Measurements from ENCODE around the gene PIP4K2A.

The PIP4K2A gene

DNA sequence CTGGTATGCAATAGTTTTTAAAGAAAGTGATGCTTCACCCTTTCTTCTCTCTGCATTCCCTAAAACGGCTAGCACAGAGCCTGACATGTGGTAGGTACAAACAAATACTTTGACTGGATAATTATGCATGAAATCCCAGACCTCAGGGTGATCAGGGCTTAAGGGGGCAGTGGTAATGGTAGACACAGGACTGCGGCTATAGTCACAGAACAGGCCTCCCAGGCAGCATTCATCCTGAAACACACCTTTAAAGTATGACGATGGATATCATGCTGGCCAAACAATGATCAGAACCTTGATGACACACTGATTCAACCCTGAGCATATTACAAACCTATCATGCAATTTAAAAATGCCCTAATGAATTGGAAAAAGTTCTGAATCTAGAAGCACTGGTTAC lies 110.8 kb downstream of the PIP4K2A start:
- no peak for DNase-seq (ENCODE audit: low read depth in 4 of 4, low spot score in 1 of 4)

DNA sequence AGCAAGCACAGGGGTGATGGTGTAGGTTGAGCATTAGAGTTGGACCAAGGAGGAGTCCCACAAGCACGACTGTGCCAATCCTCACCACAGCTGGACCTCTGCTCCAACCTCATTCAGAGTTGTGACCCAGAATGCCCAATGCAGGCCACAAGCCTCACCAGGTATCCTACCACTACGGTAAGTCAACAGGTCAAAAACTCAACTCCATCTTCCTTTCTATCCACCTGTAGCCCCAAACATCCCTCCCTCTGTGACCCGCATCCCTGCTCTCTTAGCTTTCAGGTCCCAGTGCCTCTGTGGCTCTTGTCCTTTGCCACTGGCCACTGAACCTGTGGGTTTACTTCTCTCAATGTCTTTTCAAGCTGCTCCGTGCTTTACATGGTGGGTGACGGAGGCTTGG lies 112.8 kb downstream of the PIP4K2A start:
- DNase-seq (ENCODE audit: low read depth in 4 of 4, low spot score in 1 of 4): no peak

DNA sequence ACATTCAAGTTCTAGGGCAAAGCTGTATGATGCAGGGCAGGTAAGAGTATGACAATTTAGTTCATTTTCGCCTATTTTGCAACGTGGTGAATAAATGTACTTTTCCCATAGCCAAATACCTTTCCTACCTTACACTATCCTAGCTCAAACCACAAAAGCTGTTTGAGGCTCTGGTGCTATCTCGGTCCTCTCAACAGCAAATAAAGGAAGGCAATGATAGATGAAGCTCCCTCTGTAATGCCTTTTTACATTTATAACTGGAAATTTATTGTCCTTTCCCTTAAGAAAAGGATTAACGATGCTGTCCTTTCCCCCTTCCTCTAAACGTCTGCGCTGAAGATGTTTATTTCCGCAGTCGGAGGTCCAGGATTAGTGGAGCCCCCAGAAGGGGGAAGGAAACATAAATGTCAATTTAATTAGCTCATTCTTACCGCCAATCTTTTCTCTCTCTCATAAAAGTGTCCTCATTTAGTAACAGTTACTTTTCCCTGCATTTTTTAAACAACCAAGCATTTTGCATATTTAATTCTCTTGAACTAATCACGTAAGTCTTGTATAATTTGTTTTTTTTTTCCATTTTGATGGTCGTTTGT lies 114.6 kb downstream of the PIP4K2A start:
- DNase-seq (ENCODE audit: low read depth in 4 of 4, low spot score in 1 of 4): no peak

DNA sequence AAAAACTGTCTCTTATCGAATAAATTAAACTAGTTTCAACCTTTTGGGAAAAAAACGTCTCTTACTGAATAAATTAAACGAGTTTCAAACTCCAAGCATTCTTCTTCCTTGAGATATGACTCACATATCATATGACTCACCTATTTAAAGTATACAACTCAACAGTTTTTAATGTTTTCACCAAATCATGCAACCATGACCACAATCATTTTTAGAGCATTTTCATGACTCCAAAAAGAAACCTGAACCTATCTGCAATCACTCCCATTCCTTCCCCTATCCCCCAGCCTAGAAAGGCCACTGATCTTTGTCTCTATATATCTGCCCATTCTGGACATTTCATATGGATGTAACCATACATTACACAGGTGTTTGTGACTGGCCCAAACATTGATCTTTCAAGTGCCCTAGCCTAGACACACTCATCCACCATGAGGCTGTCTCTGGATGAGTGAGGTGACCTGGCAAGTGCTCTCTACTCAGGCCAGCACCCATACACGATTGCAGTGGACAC lies 115.3 kb downstream of the PIP4K2A start:
- no peak for DNase-seq (ENCODE audit: low read depth in 4 of 4, low spot score in 1 of 4)

DNA sequence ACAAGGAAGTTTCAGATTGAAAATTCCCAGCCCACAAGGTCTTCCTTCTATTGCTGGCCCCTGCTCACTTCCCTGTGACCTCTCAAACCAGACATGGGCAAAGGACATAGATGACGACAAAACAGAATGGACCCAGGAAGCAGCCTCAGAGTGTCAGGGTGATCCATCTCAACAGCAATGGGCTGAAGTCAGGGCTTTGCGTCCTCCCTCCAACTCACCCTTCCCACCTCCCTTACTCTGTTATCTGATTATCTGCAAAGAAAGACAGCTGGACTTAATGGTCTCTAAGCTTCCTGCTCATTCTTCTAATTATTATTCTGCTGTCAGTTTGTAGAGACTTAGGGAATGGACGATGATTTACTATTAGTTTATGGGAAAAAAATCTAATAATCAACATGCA lies 115.9 kb downstream of the PIP4K2A start:
- DNase-seq (ENCODE audit: low read depth in 4 of 4, low spot score in 1 of 4): no peak

DNA sequence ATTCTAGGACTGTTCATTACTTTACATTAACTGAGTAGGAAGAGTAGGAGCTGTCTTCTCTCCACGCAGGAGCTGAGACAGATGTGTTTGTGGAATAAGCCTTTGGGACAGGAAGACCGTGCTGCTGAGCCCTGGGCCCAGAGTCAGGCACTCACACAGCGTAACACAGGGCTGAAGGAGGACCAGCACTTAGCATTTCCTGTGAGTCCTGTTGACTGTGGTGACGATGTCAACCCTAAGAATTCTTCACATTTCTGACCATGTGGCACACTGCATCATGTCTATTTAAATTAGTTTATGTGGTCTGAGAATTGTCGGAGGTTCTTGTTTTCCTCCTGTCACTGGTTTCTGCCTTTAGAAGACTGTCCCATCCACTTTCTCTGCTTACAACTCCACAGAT lies 117.2 kb downstream of the PIP4K2A start:
- DNase-seq (ENCODE audit: low read depth in 4 of 4, low spot score in 1 of 4): no peak

DNA sequence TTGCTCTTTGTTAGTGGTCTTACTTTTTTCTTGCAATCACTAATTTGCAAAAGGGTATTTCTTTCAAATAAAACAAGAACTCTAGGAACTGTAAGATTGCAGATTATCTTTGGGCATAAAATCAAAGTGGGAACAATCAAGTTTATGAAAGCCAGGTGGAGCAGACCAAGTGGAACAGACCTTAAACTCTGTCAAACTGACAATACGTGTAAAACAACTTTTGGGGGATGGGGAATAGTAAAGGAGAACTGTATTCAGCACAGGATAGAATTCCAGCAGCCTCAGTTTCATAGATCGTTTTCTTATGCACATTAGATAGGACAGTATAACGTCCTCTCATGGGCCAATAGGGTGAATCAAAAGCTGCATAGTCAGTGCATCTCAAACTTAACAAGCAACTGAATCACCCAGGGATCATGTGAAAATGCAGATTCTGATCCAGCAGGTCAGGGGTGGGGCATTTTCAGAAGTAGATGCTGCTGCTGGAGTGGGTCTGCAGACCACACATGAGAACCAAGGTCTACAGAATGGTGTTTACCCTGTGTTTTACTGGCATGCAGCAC lies 120.7 kb downstream of the PIP4K2A start:
- no peak for DNase-seq (ENCODE audit: low read depth in 4 of 4, low spot score in 1 of 4)

DNA sequence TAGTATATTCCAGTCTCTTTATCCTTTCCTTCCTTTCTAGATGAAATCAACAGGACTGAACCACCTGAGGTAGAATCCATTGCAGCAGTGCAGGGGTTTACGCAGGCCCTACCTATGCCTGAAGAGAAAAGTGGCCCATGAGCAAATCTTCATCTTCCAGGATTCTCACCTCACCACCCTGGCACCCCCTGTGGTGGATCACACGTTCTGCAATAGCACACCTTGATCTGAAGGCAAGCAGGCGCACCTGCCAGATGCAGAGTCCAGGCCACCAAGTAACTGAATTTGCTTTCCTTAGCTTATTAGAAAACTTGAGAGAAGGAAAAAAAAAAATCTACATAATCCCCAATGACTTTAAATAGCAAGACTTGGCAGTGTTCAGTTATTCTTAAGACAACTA lies 121.4 kb downstream of the PIP4K2A start:
- no peak for DNase-seq (ENCODE audit: low read depth in 4 of 4, low spot score in 1 of 4)

DNA sequence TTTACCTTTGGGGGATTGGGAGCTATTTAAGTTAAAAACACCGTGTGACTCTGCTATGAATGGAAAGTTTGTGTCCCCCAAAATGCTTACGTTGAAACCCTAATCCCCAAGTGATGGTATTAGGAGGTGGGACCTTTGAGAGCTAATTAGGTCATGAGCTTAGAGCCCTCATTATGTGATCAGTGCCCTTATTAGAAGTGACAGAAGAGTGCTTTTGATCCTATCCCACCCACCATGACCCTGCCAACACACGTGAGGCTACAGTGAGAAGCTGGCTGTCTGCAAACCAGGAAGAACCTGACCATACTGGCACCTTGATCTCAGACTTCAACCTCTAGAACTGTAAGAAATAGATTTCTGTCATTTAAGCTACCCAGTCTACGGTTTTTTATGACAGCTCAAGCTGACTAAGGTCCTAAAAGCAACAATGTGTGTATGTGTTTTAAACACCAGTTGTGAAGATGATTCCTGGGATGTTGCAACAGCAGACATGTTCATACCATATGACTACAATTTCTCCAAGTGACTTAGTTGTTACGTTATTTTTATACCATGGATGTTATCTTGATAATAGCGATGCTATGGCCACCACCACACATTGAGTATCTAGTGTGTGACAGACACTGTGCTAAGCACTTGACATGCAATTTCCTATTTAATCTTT lies 124.4 kb downstream of the PIP4K2A start:
- no peak for DNase-seq (ENCODE audit: low read depth in 4 of 4, low spot score in 1 of 4)

DNA sequence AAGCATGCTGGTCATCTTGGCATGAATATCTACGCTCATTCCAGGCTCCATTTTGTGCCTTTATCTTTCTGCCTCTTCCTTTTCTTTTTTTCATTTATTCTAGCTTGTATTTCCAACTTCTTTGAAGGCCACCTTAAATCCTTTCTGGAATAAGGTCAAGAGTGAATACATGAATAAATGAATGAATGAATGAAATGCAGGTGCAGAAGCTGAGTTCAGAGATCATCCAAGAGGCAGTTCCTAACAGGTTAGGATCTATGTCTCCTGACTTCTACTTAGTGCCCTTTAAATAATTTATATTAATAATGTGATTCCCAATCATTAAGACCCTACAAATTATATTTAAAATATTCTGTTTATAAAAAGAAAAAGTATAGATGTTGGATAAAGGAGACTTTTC lies 125.9 kb downstream of the PIP4K2A start:
- DNase-seq (ENCODE audit: low read depth in 4 of 4, low spot score in 1 of 4): no peak

DNA sequence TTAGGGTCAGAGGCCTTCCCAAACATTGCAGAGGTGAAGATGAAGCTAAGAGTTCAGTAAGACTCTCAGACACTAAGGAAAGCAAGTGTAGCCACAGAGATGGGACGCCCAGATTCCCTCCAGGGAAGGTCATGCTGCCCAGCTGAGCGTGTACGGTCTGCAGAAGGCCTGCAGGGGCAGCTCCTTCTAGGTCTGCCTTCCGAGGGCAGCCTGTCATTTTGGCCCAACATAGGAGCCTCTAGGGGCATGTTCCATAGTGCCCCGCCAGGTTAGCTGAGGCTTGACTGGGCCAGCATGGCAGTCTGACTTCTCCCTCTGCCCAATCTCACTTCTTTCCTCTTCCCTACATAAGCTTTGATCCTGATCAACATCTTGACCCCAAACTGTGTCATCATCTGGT lies 130.7 kb downstream of the PIP4K2A start:
- DNase-seq (ENCODE audit: low read depth in 4 of 4, low spot score in 1 of 4): no peak

DNA sequence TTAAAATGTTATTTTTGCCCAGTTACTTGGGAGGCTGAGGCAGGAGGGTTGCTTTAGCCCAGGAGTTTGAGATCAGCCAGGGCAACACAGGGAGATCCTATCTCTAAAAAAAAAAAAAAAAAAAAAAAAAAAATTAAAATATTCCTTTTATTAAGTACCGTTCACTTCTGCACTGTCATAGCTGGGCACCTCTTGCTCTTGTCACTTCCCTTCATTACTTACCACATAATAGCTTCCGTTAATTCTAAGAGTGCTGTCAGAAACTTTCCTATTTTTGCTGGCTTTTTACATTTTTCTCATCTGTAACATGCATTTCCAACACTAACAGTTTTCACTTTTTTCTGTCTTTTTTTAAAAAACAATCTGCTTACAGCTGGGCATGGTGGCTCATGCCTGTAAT lies 132.9 kb downstream of the PIP4K2A start:
- no peak for DNase-seq (ENCODE audit: low read depth in 4 of 4, low spot score in 1 of 4)

DNA sequence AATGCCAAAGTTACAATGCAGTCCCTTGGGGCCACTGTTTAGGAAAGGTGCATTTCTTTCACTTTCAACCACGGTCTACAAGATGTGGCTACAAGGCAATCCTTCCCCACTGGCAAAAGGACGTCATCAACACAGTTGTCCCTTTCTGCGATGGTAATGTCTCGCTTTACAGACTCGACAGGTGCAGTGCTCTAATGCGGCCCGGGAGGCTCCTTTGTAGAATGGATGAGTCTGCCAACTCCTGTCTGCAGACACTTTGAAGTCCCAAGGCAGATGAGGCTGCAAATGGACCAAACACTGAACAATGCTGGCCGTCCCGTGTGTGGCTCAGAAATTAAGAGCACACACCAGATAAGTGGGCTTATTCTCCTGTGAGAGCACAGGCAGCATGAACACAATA lies 133.7 kb downstream of the PIP4K2A start:
- no peak for DNase-seq (ENCODE audit: low read depth in 4 of 4, low spot score in 1 of 4)

DNA sequence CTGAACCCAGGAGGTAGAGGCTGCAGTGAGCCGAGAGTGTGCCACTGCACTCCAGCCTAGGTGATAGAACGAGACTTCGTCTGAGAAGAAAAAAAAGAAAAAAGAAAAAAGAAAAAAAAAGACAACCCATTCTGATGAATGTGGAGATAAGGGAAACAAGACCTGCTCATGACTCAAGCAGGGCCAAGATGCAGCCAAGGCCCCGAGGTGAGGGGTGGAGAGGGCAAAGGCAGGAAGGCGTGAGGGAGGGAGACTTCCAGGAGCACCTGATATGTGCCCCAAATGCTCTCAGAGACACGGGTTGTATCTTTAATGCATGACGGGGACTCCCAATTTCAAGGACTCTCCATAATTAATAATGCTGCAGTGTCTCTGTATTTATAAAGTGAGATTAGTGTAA lies 134.6 kb downstream of the PIP4K2A start:
- DNase-seq (ENCODE audit: low read depth in 4 of 4, low spot score in 1 of 4): no peak

DNA sequence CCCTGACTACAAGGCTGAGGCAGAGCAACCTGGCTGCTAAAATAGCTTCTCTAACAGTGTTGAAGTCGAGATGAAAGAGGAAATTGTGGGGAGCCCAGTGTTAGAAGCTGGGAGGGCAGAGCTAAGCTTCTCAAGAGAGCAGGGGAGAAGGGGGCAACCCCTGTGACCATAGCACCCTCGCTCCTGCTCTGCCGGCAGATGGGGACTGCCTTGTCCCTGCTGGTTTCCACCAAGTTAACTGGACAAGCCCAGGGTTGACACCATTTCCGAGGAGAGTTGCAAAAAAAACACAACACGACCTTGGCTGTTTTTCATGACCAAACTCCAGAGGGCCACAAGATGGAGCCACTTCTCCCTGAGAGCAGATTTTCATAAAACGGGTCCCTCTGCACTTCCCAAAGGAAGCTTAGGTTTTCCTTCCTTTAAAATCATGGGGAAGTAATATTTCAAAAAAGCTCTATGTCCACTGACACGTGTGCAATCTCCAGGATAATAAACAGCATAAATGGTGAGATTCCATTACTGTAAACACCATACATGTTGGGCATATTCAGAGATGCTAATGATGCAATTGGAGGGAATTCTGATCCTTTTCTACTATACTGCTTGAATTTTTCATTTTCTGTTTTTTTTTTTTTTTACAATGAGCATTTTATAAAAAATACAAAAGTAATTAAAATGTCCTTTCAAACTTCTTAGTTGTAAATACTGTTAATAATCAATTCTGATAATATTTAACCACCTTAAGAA lies 140.4 kb downstream of the PIP4K2A start:
- DNase-seq (ENCODE audit: low read depth in 4 of 4, low spot score in 1 of 4): no peak

DNA sequence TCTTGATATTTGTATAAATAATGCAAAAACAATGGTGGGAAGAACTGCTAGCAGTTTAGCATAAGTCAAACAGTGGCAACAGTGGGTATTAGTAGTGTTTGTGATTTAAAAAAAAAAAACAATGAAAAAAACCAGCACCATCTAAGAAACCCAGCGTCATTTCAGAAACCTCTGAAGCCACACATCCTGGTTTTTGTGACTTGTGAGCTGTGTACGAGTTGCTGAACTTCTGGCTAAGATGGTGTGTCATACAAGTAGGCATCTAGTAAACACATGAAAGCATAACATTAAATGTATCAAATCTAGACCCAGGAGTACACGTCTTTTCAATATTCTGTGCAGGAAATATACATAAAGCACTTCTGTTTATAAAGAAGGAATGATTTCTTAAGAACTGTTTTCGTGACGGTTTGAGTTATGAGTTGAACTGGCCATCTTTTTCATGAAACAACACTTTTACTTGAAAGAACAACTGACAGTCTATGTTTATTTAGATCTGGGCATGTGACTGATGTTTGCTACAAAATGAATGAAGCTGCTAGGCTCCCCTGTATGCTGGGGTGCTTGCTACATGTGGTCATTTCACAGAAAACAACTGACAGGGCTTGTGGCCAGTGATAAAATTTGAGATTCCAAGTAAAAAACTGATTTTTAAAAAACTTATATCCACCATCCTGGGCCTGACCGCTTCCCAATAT lies 143.5 kb downstream of the PIP4K2A start:
- no peak for DNase-seq (ENCODE audit: low read depth in 4 of 4, low spot score in 1 of 4)

DNA sequence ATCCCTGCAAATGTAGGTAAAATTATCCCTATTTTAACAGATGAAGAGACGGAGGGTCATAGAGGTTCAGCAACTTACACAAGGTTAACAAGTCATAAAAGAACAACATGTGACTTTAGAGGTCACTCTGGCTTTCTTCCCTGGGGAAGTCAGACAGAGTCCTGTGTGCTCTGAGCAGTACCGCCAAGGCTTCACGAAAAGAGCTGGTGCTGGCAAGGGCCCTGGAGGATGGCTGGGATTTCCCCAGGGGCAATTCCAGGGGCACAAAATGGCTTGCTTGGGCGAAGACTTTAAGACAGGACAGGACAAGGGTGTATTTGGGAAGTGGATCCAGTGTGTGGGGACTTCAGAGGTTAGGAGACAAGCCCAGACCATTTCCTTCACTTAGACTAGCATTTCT lies 144.1 kb downstream of the PIP4K2A start:
- DNase-seq (ENCODE audit: low read depth in 4 of 4, low spot score in 1 of 4): no peak

DNA sequence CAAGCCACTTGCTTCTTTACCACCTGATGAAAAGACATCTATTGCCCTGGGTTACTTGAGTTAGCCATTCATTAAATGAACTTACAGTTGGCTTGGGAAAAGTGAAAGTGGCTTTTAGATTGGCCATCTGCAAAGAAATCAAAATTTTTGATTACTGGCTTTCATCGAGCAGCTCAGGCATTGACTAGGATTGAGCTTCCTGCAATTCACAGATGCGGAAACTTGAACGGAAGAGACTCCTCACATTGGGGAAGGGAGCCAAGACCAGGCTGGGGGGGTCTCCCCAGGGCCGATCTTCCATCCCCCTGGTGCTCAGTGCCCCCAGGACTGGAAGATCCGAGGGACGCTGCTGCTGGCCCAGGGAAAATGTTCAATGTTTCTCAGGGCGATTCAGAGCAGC lies 145.4 kb downstream of the PIP4K2A start:
- DNase-seq (ENCODE audit: low read depth in 4 of 4, low spot score in 1 of 4): no peak

DNA sequence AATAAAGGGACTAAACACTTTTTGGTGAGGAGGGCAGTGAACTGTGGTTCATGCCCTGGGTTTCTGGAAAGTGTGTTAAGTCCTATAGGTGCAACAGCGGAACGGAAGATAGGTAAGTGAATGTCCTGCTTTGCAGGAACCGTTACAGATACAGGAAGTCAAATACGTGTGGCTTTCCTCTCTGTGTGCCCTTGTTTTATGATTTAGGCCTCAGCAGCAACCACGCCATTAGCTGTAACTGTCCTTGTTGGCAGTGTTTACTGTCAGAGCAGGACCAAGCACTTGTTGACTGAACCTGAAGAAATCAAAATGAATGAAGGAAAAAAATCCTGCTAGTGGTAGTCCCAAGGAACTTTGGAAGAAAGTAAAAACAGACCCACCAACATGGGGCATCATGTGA lies 150.3 kb downstream of the PIP4K2A start:
- no peak for DNase-seq (ENCODE audit: low read depth in 4 of 4, low spot score in 1 of 4)

DNA sequence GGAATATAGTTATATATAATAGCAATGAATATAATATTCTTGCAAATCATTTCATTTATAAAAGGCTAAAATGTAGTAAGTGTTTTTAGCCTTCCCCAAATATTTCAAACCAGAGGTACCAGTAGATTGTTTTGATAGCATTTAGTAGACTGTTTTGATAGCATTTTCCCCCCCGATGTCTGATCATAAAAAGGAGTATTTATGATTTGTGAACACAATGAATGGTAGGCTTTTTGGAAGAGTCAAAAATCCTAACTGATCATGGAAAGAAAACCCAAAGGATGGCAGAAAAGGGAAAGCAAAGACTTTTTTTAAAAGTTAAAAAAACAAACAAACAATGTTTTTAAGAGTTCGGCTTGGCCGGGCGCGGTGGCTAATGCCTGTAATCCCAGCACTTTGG lies 152.5 kb downstream of the PIP4K2A start:
- no peak for DNase-seq (ENCODE audit: low read depth in 4 of 4, low spot score in 1 of 4)

DNA sequence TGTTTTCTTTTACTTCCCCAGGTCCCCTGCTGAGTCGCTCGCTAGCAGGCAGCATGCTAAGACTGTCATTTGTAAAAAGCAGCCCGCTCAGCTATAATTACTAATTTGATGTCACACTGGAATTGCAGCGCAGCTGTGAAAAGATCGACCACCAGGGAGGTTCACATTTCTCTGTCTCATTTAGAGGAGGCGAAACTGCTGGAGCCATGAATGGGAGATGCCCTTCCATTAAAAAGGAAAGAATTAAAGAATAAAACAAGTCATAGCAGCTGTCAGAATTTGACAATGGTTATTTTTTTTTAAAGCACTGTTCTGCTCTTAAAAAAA lies 153.5 kb downstream of the PIP4K2A start:
- no peak for DNase-seq (ENCODE audit: low read depth in 4 of 4, low spot score in 1 of 4)
